GM12801 (cell line): ENCODE data around the gene NEK3.

Experiments used
- CTCF ChIP-seq: IDR thresholded peaks from one replicate; pipeline ENCODE4 v1.5.1; 2011; ENCODE audit warnings: control low read depth; ENCODE audit not compliant: insufficient read length; ENCODE audit errors: extremely low read depth

NEK3 gene

GRCh38 chr13:52096062-52096461 lies 63.3 kb downstream of the NEK3 start:
- TF ChIP-seq CTCF, result no peak

GRCh38 chr13:52092087-52092486 lies 67.3 kb downstream of the NEK3 start:
- TF ChIP-seq CTCF, result no peak

- no peak for TF ChIP-seq CTCF
Observed at GRCh38 chr13:52091473-52091872, 67.9 kb downstream of the NEK3 start.

- no peak for TF ChIP-seq CTCF
Observed at GRCh38 chr13:52085421-52085820, 74.0 kb downstream of the NEK3 start.
